HepG2 (cell line): Measurements from ENCODE around the gene DUSP22. TPM values are rescaled to one million over a fixed set of nuclear protein-coding genes. Genes with fewer than 3 reads are reported as not detected.
A peak's percentile ranks its signal among the peaks of the same experiment; 100 is the strongest.

ENCODE experiments used
- ATAC-seq: fragments of 200-7000 bp; cut with Tn5 transposase; 3 replicates; pipeline ENCODE4 v1.9.1; 2020; ENCODE audit warnings: mild to moderate bottlenecking, moderate library complexity
- BruUV-seq: library from RNA; stranded (reverse); fragments of 400-500 nt; replicated peaks from 2 replicates; lab custom pipeline; 2021; lab: Mats Ljungman, UMichigan
- CTCF ChIA-PET: fragments of 300-600 bp; formaldehyde crosslinking; extraction: SDS; loops from one replicate; lab custom pipeline; 2021; ENCODE audit warnings: low total read pairs, inconsistent platforms, low intra/inter-chr PET ratio; lab: Yijun Ruan, JAX
- POLR2A ChIA-PET: fragments of 350-600 bp; sonication (Branson Sonifier 250); formaldehyde crosslinking; loops from one replicate; lab custom pipeline; 2020; ENCODE audit warnings: antibody characterized with exemption, inconsistent platforms; lab: Yijun Ruan, JAX
- DNase-seq: peaks from one replicate; pipeline ENCODE4 v3.0.0-alpha.2; 2015; ENCODE audit warnings: low spot score
- FAIRE-seq: peaks from 3 replicates; lab custom pipeline; 2011; peaks lifted over from hg19 to GRCh38; lab: Jason Lieb, UNC
- H2AFZ ChIP-seq: one replicate; pipeline ENCODE4 v1.6.1; 2011; ENCODE audit warnings: low read length, inconsistent platforms
- H3K27ac ChIP-seq: fragments of 300-600 bp; 3 replicates; pipeline ENCODE4 v1.8.0; 2011; ENCODE audit warnings: mixed run types, mild to moderate bottlenecking, mixed read lengths, low read length, inconsistent platforms; ENCODE audit not compliant: insufficient read depth; ENCODE audit errors: extremely low read length
- H3K27me3 ChIP-seq, 2 experiments: fragments of 200-600 bp in 1 of 2; 2 replicates in 1 of 2; 3 replicates in 1 of 2; pipeline versions ENCODE4 v1.6.0 to v1.8.0; 2011; ENCODE audit warnings: low read length in 2 of 2, mild to moderate bottlenecking in 2 of 2, moderate library complexity in 2 of 2, inconsistent platforms in 1 of 2; ENCODE audit not compliant: insufficient read depth in 2 of 2, control insufficient read depth in 1 of 2
- H3K36me3 ChIP-seq, 2 experiments: fragments of 200-600 bp in 1 of 2; replicated peaks in 1 of 2; 2 replicates in 1 of 2; 3 replicates in 1 of 2; pipeline versions ENCODE4 v1.5.1 to v1.8.0; 2011; ENCODE audit warnings: low read length in 2 of 2, inconsistent platforms in 1 of 2; ENCODE audit not compliant: insufficient read depth in 2 of 2, control insufficient read depth in 1 of 2
- H3K4me1 ChIP-seq: 2 replicates; pipeline ENCODE4 v1.5.1; 2012; ENCODE audit warnings: low read length, inconsistent platforms; ENCODE audit not compliant: insufficient read depth
- H3K4me2 ChIP-seq: 2 replicates; pipeline ENCODE4 v1.6.0; 2011; ENCODE audit warnings: low read depth, low read length, inconsistent platforms
- H3K4me3 ChIP-seq, 3 experiments: fragments of 200-600 bp in 1 of 3; sonication (generic), shearing (Covaris generic) in 1 of 3; replicated peaks in 1 of 3; 2 replicates each; pipeline ENCODE4 v1.5.1; 2011 to 2016; ENCODE audit warnings: low read length in 3 of 3, inconsistent platforms in 2 of 3, low read depth in 2 of 3, mild to moderate bottlenecking in 2 of 3, control low read depth in 1 of 3, mixed read lengths in 1 of 3; ENCODE audit not compliant: insufficient read depth in 1 of 3
- H3K79me2 ChIP-seq: one replicate; pipeline ENCODE4 v1.6.1; 2011; ENCODE audit warnings: low read length, inconsistent platforms; ENCODE audit not compliant: insufficient read depth
- H3K9ac ChIP-seq: 2 replicates; pipeline ENCODE4 v1.6.0; 2011; ENCODE audit warnings: mild to moderate bottlenecking, low read depth, low read length, inconsistent platforms; ENCODE audit not compliant: insufficient read depth
- H3K9me3 ChIP-seq: 2 replicates; pipeline ENCODE4 v1.5.1; 2012; ENCODE audit warnings: mild to moderate bottlenecking, low read length
- H4K20me1 ChIP-seq: 2 replicates; pipeline ENCODE4 v1.6.0; 2011; ENCODE audit warnings: inconsistent platforms, mild to moderate bottlenecking, low read length, moderate library complexity; ENCODE audit not compliant: insufficient read depth
- WGBS: methylation state at CpG from one replicate; pipeline ENCODE4 v1.1.6; 2017; ENCODE audit warnings: low lambda C conversion rate; 5-methylcytosine and 5-hydroxymethylcytosine counted together
- in situ Hi-C: cut with HindIII; loops from 2 replicates; pipeline ENCODE4 v1.10.0; 2017; ENCODE audit warnings: low pct_unique_long_range_greater_than_20kb; ENCODE audit not compliant: extremely low pct_ligation_motif_present
- intact Hi-C: fragments of 100-400 bp; cut with micrococcal nuclease; formaldehyde crosslinking; loops from one replicate; pipeline ENCODE4 v1.10.0; 2022; ENCODE audit not compliant: unreplicated experiment
- polyA plus RNA-seq, 8 experiments: library from polyadenylated mRNA; depleted of rRNA in 3 of 8; stranded (reverse) in 7 of 8; unstranded in 1 of 8; fragments of >200 nt; fragmentation: Illumina TruSeq in 4 of 8; extraction: Trizol in 4 of 8; gene quantifications; 2 replicates each; pipeline versions ENCODE4 v1.2.1 to v1.2.3, GENCODE V29; 2011 to 2016; ENCODE audit warnings: low read depth in 4 of 8, missing spikeins in 1 of 8, mixed read lengths in 1 of 8; ENCODE audit not compliant: insufficient read depth in 1 of 8
- total RNA-seq, 5 experiments: library from RNA; depleted of rRNA; stranded (reverse); fragments of >200 nt; fragmentation: Illumina TruSeq; extraction: Trizol; gene quantifications; 2 replicates each; pipeline ENCODE4 v1.2.3, GENCODE V29; 2016; ENCODE audit warnings: low read depth in 1 of 5
- TF ChIP-seq, protein P1 (sequence below): sonication (generic); formaldehyde crosslinking; IDR thresholded peaks from 2 replicates; pipeline ENCODE4 v1.5.0; 2020; ENCODE audit warnings: mild to moderate bottlenecking, missing genetic modification reagents
- TF ChIP-seq, protein P2 (sequence below): sonication (generic); formaldehyde crosslinking; IDR thresholded peaks from 2 replicates; pipeline ENCODE4 v1.4.0; 2020; ENCODE audit warnings: missing genetic modification reagents

The DUSP22 gene
- total and polyA plus RNA-seq, 2 of the 13 experiments (the other 11 are each of a cell fraction or from before 2014, with no cell fraction given), result 20.2 to 32.8 TPM

DNA sequence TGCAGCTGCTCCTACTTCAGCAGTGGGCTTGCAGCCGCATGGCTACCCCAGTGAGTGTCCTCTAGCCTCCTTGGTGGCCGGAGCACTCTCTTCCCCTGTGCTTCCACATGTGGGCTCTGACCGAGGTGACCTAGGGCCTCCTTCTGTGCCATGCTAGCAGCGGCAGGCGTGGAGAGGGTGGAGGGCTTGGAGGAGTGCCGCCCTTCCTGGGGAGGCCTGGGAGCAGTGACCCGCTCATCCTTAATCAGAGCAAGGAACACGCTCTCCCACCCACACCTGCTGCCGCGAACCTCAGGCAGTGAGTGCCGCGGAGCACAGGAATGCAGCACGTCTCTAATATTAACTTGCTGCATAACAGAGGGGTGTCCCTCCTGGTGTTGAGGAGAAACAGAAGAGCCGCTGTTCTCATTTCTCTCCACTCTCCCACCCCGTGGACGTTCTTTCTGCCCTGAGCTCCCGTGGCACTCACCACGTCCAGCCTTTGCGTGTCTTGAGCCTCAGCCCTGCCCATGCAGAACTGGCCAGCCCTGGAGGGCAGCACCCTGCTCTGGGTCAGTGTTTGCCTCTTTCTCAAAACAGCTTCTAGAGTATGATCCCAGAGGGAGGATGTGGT is 31.9 kb downstream of the DUSP22 start:
- Histone ChIP-seq H3K79me2 (no peaks in the 10 kb centered on the region), H3K9ac (no peak overlapping the region), H3K27me3 (no peaks in the 10 kb centered on the region; a peak in 2 of 5 replicates), H3K9me3 (no peaks in the 10 kb centered on the region), H3K4me3 (no peak overlapping the region), H3K4me1 (no peaks in the 10 kb centered on the region), H2AFZ (no peak overlapping the region), H4K20me1 (no peaks in the 10 kb centered on the region), H3K4me2 (no peak overlapping the region), H3K36me3 (peaks cover 1 to 10% of the 10 kb centered on the region in 2 experiments; a peak in 2 of 5 replicates), H3K27ac (no peak overlapping the region)
- peak; percentile 22 for ATAC-seq
- TF ChIP-seq, protein P1, sequence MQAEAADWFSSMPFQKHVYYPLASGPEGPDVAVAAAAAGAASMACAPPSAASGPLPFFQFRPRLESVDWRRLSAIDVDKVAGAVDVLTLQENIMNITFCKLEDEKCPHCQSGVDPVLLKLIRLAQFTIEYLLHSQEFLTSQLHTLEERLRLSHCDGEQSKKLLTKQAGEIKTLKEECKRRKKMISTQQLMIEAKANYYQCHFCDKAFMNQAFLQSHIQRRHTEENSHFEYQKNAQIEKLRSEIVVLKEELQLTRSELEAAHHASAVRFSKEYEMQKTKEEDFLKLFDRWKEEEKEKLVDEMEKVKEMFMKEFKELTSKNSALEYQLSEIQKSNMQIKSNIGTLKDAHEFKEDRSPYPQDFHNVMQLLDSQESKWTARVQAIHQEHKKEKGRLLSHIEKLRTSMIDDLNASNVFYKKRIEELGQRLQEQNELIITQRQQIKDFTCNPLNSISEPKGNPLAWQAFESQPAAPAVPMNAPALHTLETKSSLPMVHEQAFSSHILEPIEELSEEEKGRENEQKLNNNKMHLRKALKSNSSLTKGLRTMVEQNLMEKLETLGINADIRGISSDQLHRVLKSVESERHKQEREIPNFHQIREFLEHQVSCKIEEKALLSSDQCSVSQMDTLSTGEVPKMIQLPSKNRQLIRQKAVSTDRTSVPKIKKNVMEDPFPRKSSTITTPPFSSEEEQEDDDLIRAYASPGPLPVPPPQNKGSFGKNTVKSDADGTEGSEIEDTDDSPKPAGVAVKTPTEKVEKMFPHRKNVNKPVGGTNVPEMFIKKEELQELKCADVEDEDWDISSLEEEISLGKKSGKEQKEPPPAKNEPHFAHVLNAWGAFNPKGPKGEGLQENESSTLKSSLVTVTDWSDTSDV (CRISPR knock-in tag), result peak; percentile 32; the same call in 1 of the 2 replicates
- TF ChIP-seq, protein P2, sequence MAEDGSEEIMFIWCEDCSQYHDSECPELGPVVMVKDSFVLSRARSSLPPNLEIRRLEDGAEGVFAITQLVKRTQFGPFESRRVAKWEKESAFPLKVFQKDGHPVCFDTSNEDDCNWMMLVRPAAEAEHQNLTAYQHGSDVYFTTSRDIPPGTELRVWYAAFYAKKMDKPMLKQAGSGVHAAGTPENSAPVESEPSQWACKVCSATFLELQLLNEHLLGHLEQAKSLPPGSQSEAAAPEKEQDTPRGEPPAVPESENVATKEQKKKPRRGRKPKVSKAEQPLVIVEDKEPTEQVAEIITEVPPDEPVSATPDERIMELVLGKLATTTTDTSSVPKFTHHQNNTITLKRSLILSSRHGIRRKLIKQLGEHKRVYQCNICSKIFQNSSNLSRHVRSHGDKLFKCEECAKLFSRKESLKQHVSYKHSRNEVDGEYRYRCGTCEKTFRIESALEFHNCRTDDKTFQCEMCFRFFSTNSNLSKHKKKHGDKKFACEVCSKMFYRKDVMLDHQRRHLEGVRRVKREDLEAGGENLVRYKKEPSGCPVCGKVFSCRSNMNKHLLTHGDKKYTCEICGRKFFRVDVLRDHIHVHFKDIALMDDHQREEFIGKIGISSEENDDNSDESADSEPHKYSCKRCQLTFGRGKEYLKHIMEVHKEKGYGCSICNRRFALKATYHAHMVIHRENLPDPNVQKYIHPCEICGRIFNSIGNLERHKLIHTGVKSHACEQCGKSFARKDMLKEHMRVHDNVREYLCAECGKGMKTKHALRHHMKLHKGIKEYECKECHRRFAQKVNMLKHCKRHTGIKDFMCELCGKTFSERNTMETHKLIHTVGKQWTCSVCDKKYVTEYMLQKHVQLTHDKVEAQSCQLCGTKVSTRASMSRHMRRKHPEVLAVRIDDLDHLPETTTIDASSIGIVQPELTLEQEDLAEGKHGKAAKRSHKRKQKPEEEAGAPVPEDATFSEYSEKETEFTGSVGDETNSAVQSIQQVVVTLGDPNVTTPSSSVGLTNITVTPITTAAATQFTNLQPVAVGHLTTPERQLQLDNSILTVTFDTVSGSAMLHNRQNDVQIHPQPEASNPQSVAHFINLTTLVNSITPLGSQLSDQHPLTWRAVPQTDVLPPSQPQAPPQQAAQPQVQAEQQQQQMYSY, result no peak
- no peak for DNase-seq
- no TSS peak for BruUV-seq
- no peak for FAIRE-seq
- WGBS, result 72% methylated on average over 19 of the region's 19 CpGs
- CTCF ChIA-PET, result no interaction called here
- intact Hi-C loops, result no loop called here
- POLR2A ChIA-PET, result no interaction called here
- in situ Hi-C loops, result no loop called here
